ENCODE results near the gene WDHD1. TPM values are rescaled to one million over a fixed set of nuclear protein-coding genes. Genes with fewer than 3 reads are reported as not detected.

Gene WDHD1
- total and polyA plus RNA-seq, 8 donors, result 0.29 to 15.6 (median 1.2) TPM; not detected in 1

DNA sequence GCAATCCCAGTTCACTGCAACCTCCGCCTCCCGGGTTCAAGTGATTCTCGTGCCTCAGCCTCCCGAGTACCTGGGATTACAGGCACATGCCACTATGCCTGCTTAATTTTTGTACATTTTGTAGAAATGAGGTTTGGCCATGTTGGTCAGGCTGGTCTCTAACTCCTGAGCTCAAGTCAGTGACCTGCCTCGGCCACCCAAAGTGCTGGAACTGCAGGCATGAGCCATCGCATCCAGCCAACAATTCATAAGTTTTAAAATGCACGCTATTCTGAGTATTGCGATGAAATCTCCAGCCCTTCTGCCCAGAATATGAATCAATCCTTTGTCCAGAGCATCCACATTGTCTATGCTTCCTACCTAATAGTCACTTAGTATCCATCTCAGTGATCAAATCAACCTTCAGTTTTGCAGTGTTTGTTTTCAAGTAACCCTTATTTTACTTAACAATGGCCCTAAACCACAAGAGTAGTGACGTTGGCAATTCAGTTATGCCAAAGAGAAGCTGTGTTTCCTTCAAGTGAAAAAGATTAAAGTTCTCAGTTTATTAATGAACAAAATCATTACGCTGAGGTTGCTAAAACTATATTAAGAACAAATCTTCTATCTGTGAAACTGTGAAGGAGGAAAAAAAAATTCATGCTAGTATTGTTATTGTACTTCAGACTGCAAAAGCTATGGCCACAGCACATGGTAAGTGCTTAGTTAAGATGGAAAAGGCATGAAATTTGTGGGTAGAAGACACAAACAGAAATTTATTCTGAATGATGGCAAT, 135.2 kb downstream of the WDHD1 start:
- TF ChIP-seq EP300 (IDR thresholded peaks at IDR 0.05) (no peak), POLR2AphosphoS5 (IDR thresholded peaks at IDR 0.05) (no peak), POLR2A (IDR thresholded peaks at IDR 0.05) (no peak), CTCF (IDR thresholded peaks at IDR 0.05) (no peak)
- intact Hi-C loops (cut with DNase I; ENCODE audit: low total_unique reads), result no loop called here
- H3K4me3 ChIP-seq, result no peak overlapping the region
- H3K27me3 ChIP-seq, result no peaks in the 10 kb centered on the region
- DNase-seq, result no peak
- H3K27ac ChIP-seq, result no peak overlapping the region
- 87 to 91% (median 87%) methylated on average over 10 of the region's 10 CpGs for WGBS, 5 donors
- H3K36me3 ChIP-seq, result no peaks in the 10 kb centered on the region
- H3K9me3 ChIP-seq, result no peaks in the 10 kb centered on the region
- H3K4me1 ChIP-seq, result no peaks in the 10 kb centered on the region

DNA sequence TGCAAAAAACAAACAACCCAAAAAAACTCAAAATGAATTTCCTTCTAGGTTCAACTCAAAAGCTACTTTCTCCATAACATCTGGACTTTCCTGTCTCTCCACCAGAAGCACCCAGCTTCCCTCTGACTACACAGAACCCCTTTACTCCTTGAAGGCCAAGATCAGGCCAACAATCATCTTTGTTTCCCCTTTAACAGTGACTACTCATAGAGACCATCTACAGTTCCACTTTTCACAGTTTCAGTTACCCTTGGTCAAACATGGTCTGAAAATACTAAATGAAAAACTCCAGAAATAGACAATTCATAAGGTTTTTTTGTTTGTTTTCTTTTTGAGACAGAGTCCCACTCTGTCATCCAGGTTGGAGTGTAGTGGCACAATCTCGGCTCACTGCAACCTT, 136.1 kb downstream of the WDHD1 start:
- Histone ChIP-seq H3K4me3 (no peak overlapping the region), H3K4me1 (no peaks in the 10 kb centered on the region), H3K27ac (no peak overlapping the region), H3K27me3 (no peaks in the 10 kb centered on the region), H3K9me3 (no peaks in the 10 kb centered on the region), H3K36me3 (no peaks in the 10 kb centered on the region)
- intact Hi-C loops (cut with DNase I; ENCODE audit: low total_unique reads), result no loop called here
- TF ChIP-seq POLR2A (IDR thresholded peaks at IDR 0.05) (no peak), EP300 (IDR thresholded peaks at IDR 0.05) (no peak), CTCF (IDR thresholded peaks at IDR 0.05) (no peak), POLR2AphosphoS5 (IDR thresholded peaks at IDR 0.05) (no peak)
- no peak for DNase-seq
- 94 to 98% (median 96%) methylated on average over 1 of the region's 1 CpG for WGBS, 5 donors

GRCh38 chr14:54889919-54890318, 137.0 kb downstream of the WDHD1 start:
- no peak overlapping the region for H3K27ac ChIP-seq
- H3K9me3 ChIP-seq, result no peaks in the 10 kb centered on the region
- TF ChIP-seq CTCF (IDR thresholded peaks at IDR 0.05) (no peak), EP300 (IDR thresholded peaks at IDR 0.05) (no peak), POLR2AphosphoS5 (IDR thresholded peaks at IDR 0.05) (no peak), POLR2A (IDR thresholded peaks at IDR 0.05) (no peak)
- H3K4me1 ChIP-seq, result no peaks in the 10 kb centered on the region
- intact Hi-C loops (cut with DNase I; ENCODE audit: low total_unique reads), result no loop called here
- no peak for DNase-seq
- WGBS, 5 donors, result 91 to 97% (median 94%) methylated on average over 8 of the region's 8 CpGs
- no peaks in the 10 kb centered on the region for H3K27me3 ChIP-seq
- no peaks in the 10 kb centered on the region for H3K36me3 ChIP-seq
- H3K4me3 ChIP-seq, result no peak overlapping the region

Other genes with a start within 250 kb of the WDHD1 start
- 10 to 100 TPM in 3 of 5 donors, 1 to 10 TPM in 1, under 1 TPM in 1; 0.58 to 52.1 (median 12.7) TPM for gene GCH1, start 124.3 kb downstream of the WDHD1 start, total RNA-seq
- gene GCH1, start 124.3 kb downstream of the WDHD1 start, polyA plus RNA-seq, result 10 to 100 TPM in 2 of 3 donors, 1 to 10 TPM in 1; 8.0 to 10.5 (median 10.3) TPM
- 10 to 100 TPM in 4 of 5 donors, 1 to 10 TPM in 1; 4.3 to 29.2 (median 18.1) TPM for gene SOCS4, start 137 bp upstream of the WDHD1 start, total RNA-seq
- 1 to 10 TPM; 4.1 to 8.4 (median 7.1) TPM for gene SOCS4, start 137 bp upstream of the WDHD1 start, polyA plus RNA-seq
- 10 to 100 TPM in 4 of 5 donors, 1 to 10 TPM in 1; 7.0 to 53.1 (median 29.9) TPM for gene MAPK1IP1L, start 24.5 kb upstream of the WDHD1 start, total RNA-seq
- gene MAPK1IP1L, start 24.5 kb upstream of the WDHD1 start, polyA plus RNA-seq, result 10 to 100 TPM; 22.9 to 50.9 (median 27.2) TPM
- 100 to 1,000 TPM; 163 to 275 (median 222) TPM for gene LGALS3, start 102.2 kb upstream of the WDHD1 start, total RNA-seq
- 100 to 1,000 TPM; 415 to 676 (median 423) TPM for gene LGALS3, start 102.2 kb upstream of the WDHD1 start, polyA plus RNA-seq
- 1 to 10 TPM in 4 of 5 donors, under 1 TPM in 1; 0.45 to 7.7 (median 3.5) TPM for gene DLGAP5, start 164.5 kb upstream of the WDHD1 start, total RNA-seq
- gene DLGAP5, start 164.5 kb upstream of the WDHD1 start, polyA plus RNA-seq, result 1 to 10 TPM in 2 of 3 donors, under 1 TPM in 1; 0.61 to 2.0 (median 2.0) TPM
- 10 to 100 TPM; 18.7 to 55.0 (median 45.3) TPM for gene FBXO34, start 244.3 kb upstream of the WDHD1 start, total RNA-seq
- 10 to 100 TPM in 1 of 3 donors, 1 to 10 TPM in 2; 6.7 to 13.0 (median 9.5) TPM for gene FBXO34, start 244.3 kb upstream of the WDHD1 start, polyA plus RNA-seq